HG02943 (cell line): ENCODE results near the gene ELFN2.

ENCODE experiments used
- ATAC-seq: cut with Tn5 transposase; IDR thresholded peaks from one replicate; pipeline ENCODE4 v1.9.1; 2021; ENCODE audit warnings: mild to moderate bottlenecking, low read depth, moderate library complexity; ENCODE audit not compliant: unreplicated experiment

ELFN2 gene

DNA sequence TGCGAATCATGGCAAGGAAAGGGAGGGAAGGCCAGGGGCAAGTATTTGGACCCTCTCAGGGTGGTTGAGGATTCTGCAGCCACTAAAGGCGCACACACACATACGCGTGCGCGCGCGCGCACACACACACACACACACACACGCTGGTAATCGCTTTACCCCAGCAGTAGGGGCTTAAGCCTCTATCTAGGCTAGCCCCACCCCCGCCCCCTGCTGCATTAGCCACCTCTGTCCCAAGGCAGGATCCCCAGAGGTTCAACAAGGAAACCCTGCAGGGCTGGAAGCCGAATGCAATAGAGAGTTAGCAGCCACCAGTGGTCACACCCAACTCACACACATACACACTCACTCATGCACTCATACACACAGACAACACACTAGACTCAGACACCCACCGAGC is 28.6 kb upstream of the ELFN2 start:
- ATAC-seq, result no peak

DNA sequence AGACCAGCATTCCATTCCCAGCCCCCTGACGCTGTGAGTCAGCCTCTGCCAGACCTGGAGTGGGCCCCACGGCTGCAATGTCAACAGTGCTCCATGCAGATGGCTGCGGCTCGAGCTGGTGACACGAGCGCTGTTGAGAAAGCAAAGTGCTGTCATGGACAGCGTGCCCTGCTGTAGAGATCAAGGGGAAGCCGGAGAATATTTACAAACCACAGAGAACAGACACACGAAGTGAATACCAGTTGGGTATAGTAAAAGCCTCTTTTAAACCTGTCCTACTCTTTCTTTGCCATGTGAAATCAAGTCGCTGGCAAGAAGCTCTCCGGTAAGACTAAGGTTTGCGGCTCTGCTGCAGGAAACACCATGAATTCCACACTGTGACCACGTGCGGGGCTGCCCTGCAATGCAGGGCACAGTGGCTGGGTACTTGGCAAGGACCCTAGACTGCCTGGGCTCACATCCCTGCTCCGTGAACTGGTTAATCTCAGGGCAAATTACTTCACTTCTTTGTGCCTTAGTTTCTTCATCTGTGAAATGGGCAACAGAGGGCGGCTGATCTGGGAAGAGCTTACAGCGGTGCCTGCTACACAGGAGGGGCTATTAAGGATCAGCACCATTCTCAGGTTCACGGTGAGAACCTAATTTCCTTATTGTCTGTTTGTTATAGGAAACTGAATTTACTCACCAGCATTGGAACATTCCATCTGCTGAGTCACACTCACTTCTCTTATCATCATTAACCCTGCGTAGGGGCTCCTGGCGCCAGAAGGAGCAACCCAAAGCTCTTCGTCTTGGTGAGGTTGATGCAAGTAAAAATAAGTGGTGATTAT is 27.8 kb upstream of the ELFN2 start:
- ATAC-seq, result no peak

DNA sequence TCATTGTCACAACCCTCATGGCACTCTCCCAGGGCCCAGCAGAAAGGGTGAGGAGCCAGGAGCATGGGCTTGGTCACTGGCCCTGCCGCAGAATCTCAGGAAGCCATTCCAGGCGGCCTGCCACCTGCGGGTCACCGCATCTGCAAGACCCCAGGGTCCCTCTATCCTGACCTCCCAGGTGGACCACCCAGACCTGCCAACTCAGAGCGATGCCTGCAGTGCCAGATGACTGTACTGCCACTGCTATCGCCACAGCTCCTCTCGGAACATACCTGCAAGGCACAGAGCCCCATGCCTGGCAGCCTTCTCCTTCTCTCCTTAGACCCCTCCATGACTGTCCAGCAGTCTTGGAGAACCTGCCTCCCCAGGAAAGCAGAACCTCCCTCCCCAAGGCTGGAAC is 26.4 kb upstream of the ELFN2 start:
- no peak for ATAC-seq

DNA sequence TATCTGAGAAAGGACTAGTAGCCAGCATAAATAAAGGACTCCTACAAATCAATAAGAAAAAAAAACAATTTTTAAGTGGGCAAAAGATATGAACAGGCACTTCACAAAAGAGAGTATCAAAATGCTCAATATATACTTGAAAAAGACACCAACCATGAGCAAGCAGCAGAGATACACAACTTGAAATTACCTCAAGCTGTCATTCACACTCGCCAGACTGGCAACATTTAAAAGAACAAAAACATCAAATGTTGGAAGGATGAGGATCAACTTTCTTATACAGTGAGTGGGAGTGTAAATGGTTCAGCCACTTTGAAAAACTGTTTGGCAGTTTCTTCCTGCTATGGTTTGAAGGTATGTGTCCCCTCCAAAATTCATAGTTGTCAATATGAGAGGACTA is 23.9 kb upstream of the ELFN2 start:
- no peak for ATAC-seq

DNA sequence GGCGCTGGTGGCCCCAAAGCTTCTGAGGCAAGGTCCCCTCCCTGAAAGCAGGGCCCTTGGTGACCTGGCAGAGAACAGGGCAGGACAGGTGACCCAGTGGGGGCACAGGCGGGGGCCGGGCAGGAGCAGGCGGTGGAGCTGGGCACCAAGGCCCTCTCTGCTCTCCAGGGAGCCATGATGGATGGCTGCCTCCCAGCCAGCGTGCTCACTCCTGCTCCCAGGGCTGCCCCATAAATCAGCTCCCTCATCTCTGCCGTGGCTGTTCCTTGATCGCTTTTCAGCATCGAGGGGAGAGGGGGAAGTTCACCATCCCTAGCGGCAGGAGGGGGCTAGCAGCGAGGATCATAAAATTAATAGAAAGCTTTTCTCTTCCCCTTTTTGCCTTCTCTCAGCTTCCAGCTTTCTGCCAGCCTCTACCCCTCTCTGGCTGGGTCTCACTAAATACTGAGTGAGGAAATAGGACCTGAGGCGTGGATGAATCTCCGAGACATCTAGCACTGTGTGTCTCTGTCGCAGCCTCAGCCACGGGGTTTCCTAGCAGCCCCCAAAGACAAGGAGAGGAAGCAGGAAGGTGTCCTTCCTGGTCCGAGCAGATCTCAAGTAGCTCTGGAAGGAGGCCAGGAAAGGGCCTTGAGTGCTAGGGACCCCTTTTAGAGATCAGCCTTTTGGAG is 22.2 kb upstream of the ELFN2 start:
- no peak for ATAC-seq

DNA sequence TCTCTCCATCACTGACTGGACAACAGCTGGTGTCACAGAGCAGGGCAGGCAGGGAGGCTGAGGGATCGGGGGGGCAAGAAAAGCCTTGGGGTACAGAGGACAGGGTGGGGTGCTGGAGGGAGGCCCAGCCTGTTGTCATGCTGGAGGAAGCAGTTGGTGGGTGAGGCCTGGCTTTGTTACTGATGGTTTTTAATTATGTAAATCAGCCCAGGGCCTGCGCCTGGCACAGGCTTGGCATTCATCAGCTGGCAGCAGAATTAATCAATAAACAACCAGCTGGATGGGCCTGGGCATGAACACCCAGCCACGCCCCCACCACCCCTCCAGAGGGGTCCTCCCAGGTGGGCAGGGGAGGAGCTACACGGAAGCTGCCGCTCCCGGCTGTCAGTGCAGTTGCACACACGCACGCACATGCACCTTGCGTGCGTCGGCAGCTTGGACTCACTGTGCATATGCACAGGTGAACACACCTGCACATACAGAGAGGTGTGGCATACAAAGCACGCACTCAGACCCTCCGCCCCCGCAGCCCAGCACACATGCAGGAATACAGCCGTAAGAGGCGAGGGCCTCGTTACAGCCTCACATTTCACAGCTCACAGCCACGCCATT is 21.3 kb upstream of the ELFN2 start:
- no peak for ATAC-seq

DNA sequence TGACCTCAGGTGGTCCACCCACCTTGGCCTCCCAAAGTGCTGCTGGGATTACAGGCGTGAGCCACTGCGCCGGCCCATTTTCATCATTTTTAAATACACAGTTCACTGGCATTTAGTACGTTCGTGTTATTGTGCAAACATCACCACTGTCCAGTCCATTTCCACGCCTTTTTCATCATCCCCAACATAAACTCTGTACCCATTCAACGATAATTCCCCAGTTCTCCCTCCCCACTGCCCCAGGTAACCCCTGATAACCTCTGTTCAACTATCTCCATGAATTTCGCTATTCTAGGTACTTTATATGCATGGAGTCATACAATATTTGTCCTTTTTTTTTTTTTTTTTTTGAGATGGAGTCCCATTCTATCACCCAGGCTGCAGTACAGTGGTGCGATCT is 18.2 kb upstream of the ELFN2 start:
- no peak for ATAC-seq

DNA sequence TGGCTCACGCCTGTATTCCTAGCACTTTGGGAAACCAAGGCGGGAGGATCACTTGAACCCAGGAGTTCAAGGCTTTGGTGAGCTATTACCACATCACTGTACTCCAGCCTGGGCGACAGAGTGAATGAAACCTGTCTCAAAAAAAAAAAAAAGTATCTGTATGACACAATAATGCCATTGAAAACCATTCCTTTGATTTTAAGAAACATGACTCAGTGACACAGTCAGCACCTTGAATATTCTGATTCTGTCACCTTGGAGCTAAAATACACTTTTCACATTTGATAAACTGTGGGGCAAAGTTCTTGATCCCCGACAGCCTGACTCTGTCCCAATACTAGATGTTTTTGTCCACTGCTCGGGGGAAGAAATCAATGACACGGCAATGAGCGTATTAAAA is 16.7 kb upstream of the ELFN2 start:
- no peak for ATAC-seq

DNA sequence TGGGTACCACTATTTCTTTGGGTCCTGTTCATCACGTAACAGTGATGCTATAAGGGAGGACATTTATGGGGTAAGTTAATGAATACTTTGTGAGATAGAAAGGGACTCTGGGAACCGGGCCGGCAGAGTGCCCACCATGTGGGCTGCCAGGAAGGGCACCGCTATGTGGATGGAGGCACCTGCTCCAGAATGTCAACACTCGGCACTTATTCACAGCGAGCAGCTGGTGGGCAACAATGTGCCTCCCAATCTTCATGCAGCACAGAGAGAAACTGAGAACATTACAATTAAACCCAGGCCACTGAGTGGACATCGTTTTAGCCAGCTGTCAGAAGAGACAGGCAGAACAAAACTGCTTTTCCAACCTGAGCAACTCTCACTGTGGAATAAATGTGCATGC is 15.8 kb upstream of the ELFN2 start:
- no peak for ATAC-seq

DNA sequence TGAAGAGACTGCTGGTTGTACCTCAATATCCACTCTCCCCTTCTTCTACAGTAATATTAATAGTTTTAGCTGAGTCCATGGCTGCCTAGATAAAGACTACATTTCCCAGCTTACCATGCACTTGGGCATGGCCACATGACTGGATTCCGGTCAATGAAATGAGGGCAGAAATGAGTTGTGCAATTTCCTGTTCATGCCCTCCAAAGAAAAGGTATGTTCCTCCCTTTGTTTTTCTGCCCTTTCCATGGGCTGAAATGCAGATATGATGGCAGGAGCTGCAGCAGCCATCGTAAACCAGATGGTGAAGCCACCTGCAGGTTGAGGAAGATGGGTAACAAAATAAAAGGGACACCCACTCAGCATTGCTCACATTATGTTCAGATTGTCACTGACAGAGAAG is 15.3 kb upstream of the ELFN2 start:
- ATAC-seq, result no peak

DNA sequence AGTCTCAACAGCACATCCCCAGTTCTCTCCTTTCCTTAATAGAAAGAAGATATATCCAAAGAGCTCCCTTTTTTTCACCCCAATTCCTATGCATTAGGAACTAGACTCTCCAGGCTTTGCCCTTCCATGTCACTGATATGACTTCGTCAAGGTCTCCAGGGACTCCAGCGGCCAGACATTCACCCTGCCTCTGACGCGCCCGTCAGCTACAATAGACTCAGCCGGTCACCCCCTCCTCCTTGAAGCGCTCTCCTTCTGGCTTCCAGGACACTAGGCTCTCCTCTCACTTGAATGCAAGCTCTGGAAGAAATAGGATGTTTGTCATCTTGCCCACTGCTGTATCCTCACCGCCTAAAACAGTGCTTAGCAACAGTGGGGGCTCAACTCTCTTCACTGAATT is 14.9 kb upstream of the ELFN2 start:
- ATAC-seq, result no peak

DNA sequence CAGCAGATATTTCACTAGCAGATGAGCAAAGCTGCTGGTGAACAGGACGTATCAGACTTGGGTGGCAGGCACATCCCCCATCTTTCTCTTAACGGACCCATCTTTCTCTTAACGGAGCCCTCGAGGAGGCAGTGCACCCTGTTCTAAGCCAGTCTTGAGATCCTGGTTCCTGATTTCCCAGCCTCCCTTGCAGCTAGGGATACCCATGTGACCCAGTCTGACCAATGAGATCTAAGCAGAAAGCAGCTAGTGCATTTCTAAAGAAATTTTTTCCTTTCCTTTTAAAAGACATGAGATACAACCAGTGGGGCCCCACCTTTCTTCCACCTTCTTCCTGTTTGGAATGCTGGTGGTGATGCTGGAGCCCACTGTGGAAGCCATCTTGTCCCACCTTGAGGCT is 13.6 kb upstream of the ELFN2 start:
- ATAC-seq, result no peak

DNA sequence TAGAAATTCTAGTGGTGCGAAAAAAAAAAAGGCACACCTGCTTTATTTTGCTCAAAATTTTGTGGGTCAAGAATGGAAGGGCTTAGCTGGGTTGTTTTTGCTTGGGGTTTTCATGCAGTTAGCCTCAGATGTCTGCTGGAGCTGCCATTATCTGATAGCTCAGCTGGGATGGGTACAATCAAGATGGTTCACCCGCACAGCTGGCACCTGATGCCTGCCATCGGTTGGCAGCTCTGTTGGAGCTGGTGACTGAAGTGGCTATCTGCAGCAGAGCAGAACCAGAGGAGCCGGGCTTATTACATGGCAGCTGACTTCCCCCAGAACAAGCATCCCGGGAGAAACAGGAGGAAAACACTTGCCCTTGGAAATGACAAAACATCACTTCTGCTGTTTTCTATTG is 12.1 kb upstream of the ELFN2 start:
- no peak for ATAC-seq

DNA sequence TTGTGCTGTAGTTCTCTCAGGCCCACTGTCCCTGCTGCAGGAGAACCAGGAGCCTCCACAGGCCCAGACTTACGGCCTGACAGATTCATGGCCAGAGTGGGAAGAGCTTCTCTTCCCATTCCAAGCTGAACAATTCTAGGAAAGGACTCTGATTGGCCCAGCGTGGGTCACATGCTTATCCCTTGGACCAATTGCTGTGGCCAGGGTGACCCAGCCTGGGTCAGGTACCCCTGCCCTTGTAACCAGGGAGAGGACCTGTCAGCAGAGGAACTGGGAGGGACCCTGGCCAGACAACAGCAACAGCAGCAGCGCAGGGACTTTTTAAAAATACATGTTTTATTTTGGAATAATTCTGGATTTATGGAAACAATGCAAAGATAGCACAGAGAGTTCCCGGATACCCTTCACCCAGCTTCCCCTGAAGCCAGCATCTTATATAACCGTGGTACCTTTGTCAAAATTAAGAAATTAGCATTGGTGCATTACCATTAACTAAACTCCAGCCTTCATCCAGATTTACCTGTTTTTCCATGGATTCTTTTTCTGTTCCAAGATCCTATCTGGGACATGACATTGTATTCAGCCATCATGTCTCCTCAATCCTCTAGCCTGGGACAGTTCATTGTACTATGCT is 8.8 kb upstream of the ELFN2 start:
- ATAC-seq, result no peak

DNA sequence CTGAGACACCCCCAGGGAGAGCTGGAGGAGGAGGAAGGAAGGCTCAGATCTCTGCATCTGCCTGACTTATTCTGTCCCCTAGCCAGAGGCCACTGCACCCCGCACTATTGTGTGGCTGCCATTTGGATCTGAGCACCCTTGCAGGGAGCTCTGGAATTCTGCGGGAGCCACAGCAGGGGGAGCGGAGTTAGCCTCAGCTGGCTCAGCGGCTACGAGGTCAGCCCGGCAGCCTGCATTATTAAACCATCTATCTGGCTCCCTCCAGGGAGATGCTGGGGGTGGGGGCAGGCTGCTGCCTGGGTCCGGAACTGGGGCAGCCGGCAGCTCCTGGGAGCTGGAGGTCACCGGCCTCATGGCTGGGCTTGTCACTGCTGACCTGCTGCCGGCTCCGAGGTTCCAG is 6.5 kb upstream of the ELFN2 start:
- no peak for ATAC-seq

DNA sequence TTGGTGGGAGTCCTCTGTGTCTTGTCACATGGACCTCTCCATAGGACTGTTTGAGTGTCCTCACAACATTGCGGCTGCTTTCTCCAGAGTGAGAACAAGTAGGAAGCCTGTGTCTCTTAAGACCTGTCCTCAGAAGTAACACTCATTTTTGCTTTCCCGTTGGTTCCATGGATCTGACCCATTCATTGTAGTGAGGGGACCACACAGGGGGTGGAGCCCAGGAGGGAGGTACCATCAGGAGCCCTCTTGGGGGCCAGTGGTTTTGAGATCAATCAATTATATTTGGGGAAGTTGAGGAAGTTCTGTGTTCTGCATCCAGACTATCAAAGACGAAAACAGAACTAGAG is 5.4 kb upstream of the ELFN2 start:
- no peak for ATAC-seq

DNA sequence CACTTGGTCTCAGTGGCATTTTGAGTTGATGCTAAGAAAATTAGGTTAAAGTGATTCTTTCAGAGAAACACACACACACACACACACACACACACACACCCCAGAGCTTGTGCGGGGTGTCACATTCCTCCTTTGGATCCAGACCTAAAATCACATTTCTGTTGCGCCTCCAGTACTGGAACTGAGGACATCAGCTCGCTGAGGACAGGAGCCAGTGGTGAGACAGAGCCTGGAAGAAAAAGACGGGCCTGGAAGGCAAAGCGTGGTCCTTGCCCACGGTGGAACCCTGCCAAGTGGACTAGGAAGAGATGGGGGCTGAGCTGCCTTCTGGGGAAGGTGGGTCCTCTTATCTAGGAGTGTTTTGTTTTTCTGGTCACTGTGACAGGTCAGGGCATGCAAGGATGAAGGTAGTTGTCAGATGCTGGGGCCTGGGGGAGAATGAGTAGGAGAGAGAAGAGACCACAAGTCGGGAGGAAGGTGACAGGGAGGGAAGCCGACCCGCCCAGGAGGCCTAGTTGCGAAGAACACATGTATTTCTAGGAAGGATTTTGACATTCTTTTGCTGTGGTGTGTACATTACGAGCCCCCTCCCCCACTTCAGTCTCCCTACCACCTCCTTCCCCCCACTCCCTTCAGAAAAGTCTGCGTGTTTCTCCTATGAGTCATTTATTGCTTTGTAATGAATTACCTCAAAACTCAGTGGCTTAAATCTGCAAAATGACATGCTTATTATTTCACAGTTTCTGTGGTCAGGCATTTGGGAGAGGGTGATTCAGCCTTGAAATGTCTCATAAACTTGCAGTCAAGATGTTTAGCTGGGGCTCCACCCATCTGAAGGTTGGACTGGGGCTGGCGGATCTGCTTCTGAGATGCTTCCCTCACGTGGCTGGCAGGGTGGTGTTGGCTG is 4.8 kb upstream of the ELFN2 start:
- ATAC-seq, result no peak

DNA sequence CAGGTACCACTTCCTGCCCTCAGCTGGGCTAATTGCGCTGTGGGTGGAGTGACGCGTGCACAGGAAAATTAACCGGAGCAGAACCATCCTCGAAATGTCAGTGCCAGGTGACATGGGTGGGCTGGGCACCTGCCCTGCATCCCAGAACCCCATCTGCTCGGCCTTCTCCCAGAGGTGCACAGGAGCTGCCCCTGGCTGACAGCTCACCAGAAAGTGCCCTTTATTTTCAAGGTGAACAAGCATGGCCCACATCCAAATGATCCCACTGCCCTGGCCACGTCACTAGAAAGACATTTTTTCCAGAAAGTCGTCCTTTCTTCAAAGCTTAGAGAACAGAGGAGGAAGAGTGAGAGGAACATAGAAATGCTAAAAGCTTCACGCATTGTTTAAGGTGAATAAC is 4.1 kb upstream of the ELFN2 start:
- ATAC-seq, result no peak

DNA sequence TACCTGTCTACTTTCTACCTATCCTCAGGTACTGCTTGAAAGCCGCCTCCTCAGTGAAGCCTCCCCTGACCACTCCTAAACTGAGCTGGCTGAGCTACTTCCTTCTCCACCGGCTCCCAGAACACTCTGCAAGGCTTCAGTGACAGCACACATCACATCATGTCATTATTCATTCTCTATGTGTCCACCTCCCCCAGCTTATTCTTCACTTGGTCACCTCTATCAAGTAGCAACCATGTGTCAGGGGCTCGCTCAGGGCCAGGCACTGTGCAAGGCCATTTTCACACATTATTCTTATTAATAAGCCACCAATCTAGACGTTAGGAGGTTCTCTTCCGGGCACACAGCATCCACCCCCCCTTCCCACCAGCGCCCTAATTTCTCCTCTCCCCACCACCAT is 3.7 kb upstream of the ELFN2 start:
- no peak for ATAC-seq
